HG02840 (cell line): ENCODE measurements around the gene ZNF665.
"Not testable (repeated sequence)": the region's sequence is repeated elsewhere in the genome, so short reads cannot be mapped to it uniquely, and the experiment has no call there.

Source experiments
- ATAC-seq: cut with Tn5 transposase; IDR thresholded peaks from one replicate; pipeline ENCODE4 v1.9.1; 2021; ENCODE audit warnings: mild to moderate bottlenecking, moderate library complexity, moderate number of reproducible peaks; ENCODE audit not compliant: unreplicated experiment, low FRiP score

Gene ZNF665

DNA sequence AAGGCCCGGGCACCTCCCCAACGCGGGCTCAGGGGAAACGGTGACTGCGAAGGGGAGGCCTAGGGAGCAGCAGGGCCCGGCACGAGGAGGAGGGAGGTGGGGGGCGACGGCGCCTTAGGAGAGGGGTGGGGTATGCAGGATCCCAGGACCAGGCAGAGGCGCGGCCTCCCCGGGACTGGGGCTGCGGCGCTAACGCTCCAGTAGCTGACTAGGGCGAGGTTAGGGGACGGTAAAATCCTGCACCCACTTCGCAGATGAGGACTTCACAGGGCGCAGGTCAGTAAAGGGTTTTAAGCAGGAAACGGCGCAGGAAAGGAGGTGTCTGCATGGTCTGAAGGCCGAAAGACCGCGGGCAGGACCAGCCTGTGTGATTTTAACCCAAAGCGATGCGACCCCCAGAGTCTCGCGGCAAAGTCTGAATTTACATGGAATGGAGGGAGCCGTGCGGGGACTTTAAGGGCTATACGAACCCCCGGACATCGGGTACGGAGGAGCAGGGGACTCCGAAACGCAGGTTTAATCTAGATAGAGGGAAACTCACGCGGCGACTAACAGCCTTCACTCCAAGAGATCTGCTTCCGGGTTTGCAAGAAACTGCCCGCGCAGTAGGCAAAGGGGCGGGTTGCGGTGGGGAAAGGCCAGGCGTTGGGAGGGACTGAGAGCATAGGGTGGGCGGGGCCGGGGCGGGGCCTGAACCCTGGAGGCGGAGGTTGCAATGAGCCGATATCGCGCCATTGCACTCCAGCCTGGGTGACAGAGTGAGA, at the start of gene ZNF665:
Gene ZNF665, minus strand, starts transcription at position 588 of the 764 bp plus-strand sequence. CDS start 10,460 bp downstream, outside the sequence.
- ATAC-seq, result no peak

DNA sequence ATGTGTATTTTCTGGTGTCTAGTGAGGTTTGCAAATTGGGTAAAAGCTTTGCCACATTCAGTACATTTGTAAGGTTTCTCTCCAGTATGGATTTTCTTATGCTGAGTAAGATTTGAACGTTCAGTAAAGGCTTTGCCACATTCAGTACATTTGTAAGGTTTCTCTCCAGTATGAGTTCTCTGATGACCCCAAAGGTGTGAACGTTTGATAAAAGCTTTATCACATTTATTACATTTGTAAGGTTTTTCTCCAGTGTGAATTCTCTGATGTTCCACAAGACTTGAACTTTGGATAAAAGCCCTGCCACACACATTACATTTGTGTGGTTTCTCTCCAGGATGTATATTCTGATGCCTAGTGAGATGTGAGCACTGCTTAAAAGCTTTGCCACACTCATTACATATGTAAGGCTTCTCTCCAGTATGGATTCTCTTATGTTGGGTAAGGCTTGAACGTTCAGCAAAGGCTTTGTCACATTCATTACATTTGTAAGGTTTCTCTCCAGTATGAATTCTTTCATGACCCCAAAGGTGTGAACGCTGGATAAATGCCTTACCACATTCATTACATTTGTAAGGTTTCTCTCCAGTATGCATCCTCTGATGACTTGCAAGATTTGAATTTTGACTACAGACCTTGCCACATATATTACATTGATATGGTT, 44.1 kb upstream of the ZNF665 start:
- ATAC-seq, result no peak

DNA sequence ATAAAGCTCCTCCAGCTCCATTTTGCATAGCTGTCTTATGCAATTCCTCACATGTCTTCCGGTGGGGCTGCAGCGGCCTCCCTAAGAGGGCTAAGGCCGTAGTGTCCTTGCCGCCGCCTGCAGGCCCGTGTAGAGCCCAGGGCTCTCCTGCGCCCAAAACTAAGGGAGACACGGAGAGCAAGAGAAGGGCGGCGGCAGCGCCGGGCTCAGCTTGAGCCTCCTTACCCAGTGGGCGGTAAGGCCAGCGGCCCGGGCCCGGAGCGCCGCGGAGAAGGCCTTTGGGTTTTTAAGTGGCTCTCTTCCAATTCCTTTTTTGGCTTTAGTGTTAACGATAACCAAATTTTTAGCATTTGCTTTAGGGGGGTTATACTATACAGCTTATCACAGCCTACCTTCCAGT, 31.4 kb upstream of the ZNF665 start:
- ATAC-seq, result no peak

DNA sequence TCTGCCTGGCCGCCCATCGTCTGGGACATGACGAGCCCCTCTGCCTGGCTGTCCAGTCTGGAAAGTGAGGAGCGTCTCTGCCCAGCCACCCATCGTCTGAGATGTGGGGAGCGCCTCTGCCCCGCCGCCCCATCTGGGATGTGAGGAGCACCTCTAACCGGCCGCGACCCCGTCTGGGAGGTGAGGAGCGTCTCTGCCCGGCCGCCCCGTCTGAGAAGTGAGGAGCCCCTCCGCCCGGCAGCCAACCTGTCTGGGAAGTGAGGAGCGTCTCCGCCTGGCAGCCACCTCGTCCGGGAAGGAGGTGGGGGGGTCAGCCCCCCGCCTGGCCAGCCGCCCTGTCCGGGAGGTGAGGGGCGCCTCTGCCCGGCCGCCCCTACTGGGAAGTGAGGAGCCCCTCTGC, 29.6 kb upstream of the ZNF665 start:
- not testable (repeated sequence) for ATAC-seq

DNA sequence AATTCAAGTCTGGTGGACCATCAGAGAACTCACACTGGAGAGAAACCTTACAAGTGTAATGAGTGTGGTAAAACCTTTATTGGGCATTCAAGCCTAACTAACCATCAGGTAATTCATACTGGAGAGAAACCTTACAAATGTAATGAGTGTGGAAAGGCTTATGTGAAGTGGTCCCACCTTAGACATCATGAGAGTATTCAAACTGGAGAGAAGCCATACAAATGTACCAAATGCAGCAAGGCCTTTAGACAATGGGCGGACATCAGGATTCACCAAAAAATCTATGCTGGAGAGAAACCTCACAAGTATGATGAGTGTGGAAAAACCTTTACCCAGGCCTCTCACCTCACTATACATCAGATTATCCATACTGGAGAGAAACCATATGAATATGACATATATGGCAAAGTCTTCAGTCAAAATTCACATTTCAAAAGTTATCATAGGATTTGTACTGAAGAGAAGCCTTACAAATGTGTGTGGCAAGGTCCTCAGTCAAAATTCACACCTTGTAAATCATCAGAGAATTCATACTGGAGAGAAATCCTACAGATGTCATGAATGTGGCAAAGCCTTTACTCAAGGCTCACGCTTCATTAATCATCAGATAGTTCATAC, 19.7 kb upstream of the ZNF665 start:
- no peak for ATAC-seq

DNA sequence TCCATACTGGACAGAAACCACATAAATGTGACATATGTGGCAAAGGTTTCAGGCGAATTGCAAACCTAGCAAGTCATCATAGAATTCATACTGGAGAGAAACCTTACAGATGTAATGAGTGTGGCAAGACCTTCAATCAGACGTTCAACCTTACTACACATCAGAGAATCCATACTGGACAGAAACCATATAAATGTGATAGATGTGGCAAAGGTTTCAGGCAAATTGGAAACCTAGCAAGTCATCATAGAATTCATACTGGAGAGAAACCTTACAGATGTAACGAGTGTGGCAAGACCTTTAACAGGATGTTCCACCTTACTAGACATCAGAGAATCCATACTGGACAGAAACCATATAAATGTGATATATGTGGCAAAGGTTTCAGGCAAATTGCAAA, 18.4 kb upstream of the ZNF665 start:
- not testable (repeated sequence) for ATAC-seq

DNA sequence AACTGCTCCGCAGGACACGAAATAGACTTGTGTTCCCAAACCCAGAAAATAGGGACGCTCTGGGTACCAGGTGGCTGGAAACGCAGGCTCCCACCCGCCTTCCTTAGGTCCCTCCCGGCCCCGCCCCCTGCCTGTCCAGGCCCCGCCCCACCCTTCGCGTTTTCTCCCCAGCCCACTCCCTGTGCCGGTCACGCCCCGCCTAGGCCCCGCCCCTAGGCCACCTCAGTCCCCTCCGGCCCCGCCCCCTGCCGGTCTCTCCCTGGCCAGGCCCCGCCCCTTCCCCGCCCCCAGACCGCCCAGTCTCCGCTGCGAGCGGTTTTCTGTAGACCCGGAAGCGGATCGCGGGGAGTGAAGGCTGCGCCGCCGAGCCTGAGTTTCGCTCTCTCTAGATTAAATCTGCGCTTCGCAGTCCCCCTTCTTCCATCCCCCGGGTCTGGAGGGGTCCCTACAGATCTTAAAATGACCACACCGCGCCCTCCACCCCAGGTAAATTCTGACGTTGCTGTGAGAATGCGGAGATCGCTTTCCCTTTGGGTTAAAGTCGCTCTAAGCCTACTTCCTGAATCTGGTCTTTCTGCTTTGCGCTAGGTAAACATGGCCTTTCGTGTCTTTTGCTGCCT, 3.7 kb upstream of the ZNF665 start:
- ATAC-seq, result no peak

DNA sequence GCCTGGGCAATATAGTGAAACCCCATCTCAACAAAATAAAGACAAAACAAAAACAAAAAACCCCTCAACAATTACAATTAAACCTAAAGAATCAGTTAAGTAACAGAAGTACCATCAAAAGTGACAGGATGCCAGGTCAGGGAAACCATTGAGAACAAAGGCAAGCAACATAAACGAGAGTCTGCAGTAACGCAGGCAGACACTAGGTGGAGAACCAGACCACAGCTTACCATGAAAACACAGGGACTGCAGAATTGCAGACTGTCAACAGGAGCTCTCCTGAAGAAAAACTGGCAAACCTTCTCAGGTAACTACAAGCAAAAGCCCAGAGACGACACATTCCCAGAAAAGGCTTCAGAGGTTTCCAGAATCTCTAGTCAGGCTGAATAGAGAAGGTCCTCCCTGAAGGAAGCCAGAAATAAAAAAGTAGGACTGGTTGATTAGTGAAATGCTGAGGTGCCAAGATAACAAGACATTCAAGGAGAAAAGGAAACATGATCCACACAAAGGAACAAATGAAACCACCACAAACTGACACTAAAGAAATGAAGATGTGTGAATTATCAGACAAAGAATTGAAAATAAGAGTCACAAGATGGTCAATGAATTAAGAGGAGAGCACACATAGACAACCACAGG, 2.2 kb upstream of the ZNF665 start:
- ATAC-seq, result no peak

DNA sequence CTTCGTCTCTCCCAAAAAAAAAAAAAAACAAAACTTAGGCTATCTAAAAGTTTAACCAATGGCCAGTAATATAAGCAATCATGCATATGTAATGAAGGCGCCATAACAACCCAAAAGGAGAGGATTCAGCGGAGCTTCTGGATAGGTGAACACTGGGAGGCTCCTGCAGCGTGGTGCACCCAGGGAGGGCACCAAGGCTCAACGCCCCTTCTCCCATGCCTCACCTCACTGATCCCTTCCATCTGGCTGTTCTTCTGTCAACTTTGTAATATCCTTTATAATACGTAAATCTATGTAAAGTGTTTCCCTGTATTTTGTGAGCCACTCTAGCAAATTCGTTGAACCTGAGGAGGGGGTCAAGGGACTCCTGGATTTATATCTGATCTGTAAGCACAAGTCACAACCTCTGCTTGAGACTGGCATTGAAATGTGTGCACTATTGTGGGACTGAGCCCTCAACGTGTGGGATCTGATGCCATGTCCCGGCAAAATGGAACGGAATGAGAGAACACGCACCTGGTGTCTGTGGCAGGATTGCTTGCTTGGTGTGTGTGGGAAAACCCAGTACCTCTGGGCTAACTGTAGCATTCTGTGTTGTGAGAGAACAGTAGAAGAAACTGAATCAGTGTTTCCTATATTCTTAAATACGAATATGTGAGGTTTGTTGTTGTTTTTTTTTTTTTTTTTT, 521 bp upstream of the ZNF665 start:
- no peak for ATAC-seq

DNA sequence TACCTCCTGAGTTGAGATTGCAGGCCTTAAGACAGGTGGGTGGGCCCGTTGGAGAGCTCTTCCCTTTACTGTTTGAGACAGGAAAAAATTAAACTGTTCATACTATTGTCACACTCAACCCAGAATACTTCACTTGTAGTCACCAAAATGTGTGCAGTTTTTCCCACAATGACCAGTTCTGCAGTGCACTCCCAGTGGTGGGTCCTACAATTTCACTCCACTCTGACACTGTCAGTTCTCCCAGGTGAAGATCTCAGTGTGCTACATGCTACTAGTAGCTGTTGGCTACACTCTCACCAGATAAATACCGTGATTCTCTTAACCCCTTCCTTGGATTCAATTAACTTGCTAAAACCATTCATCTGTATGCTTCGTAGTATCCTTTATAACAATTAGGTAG, 2.9 kb downstream of the ZNF665 start:
- ATAC-seq, result no peak

DNA sequence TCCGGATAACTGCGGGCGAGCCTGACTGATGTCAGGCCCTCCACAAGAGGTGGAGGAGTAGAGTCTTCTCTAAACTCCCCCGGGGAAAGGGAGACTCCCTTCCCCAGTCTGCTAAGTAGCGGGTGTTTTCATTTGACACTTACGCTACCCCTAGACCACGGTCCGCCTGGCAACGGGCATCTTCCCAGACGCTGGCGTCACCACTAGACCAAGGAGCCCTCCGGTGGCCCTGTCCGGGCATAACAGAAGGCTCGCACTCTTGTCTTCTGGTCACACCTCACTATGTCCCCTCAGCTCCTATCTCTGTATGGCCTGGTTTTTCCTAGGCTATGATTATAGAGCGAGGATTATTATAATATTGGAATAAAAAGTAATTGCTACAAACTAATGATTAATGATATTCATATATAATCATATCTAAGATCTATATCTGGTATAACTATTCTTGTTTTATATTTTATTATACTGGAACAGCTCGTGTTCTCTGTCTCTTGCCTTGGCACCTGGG, 3.4 kb downstream of the ZNF665 start:
- not testable (repeated sequence) for ATAC-seq

DNA sequence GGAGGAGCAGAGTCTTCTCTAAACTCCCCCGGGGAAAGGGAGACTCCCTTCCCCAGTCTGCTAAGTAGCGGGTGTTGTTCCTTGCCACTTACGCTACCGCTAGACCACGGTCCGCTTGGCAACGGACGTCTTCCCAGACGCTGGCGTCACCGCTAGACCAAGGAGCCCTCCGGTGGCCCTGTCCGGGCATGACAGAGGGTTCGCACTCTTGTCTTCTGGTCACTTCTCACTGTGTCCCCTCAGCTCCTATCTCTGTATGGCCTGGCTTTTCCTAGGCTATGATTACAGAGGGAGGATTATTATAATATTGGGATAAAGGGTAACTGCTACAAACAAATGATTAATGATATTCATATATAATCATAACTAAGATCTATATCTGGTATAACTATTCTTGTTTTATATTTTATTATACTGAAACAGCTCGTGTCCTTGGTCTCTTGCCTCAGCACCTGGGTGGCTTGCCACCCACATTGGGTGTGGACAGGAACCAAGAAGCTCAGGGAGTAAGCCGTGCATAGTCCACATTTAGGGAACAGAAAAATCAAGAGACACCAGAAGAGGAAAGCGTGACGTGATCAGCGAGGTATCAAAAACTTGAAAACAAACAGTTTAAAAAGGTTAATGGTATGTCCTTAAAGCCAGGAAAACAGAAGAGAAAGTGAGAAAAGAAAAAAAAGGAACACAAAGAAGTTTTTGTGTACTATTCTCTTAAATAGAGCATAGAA, 7.8 kb downstream of the ZNF665 start:
- ATAC-seq, result not testable (repeated sequence)

DNA sequence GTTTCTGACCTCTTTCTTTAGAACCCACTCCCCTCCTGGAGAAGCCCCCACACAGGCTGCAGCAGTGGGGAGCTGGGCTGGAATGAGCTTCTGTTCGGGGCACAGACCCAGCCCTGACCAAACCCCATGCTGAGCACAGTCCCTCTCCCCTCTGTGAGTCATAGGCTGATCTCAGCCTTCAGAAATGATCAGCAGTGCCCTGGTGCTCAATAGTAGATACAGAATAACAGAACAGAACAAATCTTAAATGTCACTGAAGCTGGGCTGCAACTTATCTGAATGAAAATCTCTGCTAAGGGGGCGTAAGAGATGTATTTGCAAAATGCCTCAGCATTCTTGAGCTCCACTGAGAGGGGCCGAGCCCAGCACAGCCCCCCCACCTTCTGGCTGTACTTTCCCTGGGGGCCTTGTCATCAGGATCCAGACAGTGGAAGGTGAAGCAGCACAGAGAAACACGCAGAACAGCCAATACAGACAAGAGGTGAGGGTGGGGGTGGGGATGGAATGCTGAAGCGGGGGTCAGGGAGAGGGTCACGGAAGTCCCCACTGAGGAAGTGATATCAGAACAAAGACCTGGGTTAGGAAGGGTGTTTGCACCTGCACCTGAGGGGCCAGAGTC, 9.9 kb downstream of the ZNF665 start:
- no peak for ATAC-seq

DNA sequence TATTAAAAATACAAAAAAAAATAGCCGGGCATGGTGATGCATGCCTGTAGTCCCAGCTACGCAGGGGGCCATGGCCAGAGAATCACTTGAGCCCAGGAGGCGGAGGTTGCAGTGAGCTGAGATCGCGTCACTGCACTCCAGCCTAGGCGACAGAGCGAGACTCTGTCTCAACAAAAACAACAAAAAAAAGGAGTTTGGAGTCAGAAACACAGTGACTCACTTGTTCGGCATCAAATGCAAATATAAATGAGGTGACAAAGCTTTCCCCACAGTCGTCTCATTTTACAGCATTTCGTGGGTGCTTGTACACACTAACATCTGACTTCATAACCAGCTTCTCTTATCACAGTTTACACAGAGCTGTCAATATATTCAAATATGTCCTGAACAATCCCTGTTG, 11.0 kb downstream of the ZNF665 start:
- no peak for ATAC-seq

DNA sequence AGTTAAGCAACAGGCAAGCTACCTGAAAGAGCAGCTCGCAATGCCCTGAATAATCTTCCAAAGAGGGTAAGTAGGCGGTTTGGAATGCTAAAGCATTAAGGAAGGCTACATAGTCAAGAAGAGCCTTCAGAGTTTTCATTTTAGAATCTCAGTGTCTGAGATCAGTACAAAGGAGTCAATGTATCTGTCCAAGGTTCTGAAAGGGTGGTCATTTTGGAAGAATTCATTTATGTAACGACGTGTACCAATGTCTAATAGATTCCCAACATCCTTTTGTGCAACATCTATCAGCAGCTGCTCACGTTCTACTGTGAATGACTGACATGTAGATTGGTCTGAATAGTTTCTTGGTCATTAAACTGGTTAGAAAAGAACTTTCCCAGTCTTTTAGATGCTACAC, 15.2 kb downstream of the ZNF665 start:
- no peak for ATAC-seq

DNA sequence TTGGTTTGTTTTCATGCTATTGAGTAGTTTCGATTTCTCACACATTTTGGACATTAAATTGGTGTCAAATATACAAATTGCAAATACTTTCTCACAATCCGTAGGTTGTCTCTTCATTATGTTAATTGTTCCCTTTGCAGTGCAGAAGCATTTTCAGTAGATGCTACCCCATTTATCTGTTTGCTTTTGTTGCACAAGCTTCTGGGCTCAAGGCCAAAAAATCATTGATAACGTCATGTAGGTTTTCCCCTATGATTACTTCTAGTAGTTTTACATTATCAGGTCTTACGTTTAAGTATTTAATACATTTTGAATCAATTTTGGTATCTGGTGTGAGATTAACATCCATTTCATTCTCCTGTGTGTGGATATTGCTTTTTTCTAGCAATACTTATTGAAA, 20.3 kb downstream of the ZNF665 start:
- ATAC-seq, result no peak

DNA sequence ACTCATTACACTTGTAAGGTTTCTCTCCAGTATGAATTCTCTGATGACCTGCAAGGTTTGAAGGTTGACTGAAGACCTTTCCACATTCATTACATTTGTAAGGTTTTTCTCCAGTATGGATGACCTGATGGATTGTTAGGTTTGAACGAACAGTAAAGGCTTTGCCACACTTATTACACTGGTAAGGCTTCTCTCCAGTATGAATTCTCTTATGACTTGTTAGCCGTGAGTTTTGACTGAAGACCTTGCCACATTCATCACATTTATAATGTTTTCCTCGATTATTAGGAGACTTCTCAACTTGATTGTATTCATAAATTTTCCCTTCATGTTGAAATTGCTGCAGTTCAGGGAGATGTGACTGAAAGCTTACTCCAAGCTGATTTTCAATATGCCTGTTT, 27.5 kb downstream of the ZNF665 start:
- ATAC-seq, result no peak

DNA sequence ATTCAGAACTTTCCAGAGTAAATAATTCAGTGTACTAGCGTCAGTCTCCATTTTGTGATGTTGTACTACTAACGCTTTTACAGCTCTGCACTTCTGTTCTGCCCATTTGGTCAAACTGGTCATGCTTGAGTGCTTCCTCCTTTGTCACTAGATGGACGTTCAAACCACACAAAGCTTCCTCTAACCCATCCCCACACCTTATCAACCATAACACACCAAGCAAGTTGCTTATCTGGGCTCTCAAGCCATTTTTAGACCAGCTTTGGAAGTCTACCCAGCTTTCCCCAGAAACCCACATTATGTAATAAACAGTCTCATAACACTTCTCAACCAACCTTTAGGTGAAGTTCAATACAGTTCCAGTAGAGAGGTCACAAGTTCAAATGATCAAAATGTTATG, 32.0 kb downstream of the ZNF665 start:
- ATAC-seq, result no peak

DNA sequence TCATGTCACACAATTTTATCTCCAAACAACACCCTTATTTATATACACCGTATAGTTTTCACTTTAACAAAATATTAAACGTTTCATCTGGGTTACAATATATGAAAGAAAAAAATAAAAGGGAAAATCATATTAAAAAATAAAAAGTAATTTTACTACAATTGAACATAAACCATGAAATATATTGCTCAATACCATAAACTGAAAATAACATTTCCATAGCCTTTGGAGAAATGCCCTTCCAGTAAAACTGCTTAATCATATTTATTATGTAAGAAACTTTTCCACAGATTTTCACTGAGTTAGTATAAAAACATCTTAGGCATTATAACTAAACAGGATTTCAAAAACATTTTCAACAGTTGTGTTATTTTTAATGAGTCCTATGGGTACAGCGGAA, 32.8 kb downstream of the ZNF665 start:
- ATAC-seq, result no peak
